GM21447 (cell line): ENCODE results near the gene INF2.
"Not testable (repeated sequence)": the region's sequence is repeated elsewhere in the genome, so short reads cannot be mapped to it uniquely, and the experiment has no call there.

Experiments used
- ATAC-seq: cut with Tn5 transposase; IDR thresholded peaks from one replicate; pipeline ENCODE4 v1.9.1; 2021; ENCODE audit not compliant: unreplicated experiment

The INF2 gene

DNA sequence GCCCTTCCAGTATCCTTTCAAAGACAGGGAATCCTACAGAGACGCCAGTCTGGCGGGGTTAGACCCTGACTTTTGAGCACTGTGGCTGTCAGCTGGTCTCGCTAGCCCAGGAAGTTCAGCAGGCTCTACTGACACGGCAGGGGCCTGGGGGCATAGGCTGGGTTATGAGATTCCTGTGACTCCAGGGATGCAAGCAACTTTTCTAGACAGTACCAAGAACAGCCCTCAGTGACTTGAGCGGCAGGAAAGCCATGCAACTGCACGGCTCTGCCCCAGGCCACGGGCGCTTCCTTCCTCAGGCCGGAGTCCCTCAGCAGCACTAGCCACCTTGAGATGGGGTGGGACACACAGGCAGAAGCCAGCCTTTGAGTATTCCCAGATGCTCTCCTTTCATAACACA is 58.5 kb downstream of the INF2 start:
- ATAC-seq, result no peak

DNA sequence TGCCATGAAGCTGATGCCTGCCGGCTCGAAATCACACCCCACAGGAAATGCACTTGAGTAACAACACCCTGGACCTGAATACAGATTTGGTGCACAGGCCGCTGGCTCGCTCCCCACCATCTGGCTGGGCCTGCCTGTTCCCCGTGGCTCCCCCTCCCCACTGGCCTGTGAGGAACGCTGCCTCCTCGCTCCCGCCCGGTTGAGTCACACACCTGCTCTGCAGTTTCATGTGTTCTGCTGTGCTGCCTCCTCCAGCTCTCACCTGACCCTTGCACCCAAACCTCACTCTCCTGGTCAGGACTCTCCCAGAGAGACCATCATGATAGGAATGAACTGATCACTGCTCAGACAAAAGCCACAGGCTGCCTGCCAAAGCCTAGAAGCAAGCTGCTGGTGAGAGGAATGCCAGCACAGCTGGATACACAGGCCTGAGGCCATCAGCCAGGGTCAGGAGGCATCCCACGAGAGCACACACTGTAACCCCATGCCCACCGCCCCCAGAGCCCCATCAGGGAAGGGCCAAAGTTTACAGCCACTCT is 59.8 kb downstream of the INF2 start:
- ATAC-seq, result no peak

- ATAC-seq, result no peak
Observed at GRCh38 chr14:104750056-104750752, 60.8 kb downstream of the INF2 start.

GRCh38 chr14:104750753-104751057 is 61.3 kb downstream of the INF2 start:
- not testable (repeated sequence) for ATAC-seq

DNA sequence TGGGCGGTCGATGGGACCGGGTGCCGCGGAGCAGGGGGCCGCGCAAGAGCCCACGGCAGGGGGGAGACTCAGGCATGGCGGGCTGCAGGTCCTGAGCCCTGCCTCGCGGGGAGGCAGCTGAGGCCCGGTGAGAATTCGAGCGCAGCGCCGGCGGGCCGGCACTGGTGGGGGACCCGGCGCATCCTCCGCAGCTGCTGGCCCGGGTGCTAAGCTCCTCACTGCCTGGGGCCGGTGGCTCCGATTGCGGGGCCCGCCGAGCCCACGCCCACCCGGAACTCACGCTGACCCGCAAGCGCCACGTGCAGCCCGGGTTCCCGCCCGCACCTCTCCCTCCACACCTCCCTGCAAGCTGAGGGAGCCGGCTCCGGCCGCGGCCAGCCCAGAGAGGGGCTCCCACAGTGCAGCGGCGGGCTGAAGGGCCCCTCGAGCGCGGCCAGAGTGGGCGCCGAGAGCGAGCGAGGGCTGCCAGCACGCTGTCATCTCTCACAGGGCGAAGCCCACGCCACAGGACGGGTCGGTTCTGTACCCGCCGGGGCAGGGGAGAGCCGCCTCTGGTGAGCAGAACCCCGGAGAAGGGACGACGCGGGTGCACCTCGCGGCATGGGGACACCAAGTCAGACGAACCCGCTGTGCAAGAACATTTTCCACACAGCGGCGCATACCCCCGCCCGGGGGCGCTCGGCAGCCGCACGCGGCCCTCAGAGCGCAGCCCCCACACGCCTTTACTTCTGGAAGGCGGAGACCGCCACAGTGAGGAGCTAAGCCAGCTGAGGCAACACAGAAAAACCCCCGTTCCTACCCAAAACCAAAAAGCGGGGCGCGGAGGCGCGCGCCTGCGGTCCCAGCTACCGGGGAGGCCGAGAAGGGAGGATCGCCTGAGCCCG is 62.4 kb downstream of the INF2 start:
- ATAC-seq, result no peak

GRCh38 chr14:104752423-104752734 is 63.0 kb downstream of the INF2 start:
- peak; percentile 79 for ATAC-seq

DNA sequence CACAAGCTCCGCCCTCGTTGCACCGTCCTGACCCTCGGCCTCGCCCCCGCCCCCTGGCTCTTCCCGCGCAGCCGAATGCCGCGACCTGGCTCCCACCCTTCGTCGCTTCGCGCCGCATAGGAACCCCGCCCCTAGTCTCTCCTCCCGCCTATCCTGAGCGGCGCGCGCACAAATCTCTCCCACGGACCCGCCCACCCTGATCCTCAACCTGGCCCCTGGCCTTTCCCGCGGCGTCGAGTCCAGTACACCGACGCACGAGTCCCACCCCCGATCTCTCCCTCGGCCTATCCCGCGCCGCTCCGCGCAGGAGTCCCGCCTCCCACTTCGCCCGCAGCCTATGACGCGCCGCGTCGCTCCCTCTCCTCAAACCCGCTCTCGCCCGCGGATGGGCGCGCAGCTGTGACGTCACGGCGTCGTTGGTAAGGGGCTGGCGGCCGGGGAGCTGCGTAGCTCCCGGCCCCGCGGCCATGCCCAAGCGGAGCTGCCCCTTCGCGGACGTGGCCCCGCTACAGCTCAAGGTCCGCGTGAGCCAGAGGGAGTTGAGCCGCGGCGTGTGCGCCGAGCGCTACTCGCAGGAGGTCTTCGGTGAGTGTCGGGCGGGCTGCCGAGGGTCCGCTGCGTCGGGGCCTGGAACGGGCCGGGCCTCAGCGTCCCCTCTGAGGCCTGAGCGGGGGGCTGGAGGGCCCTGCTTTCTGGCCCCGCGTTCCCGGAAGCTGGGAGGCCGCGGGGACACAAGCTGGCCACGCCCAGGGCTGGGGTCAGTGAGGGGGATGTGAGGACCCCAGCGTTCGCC is 63.5 kb downstream of the INF2 start, which contains the start of gene SIVA1:
TSS of gene SIVA1 (plus strand) at position 413 of the 793 bp plus-strand sequence. CDS start at position 468, 55 bp downstream.
- ATAC-seq, result peak; percentile 87

DNA sequence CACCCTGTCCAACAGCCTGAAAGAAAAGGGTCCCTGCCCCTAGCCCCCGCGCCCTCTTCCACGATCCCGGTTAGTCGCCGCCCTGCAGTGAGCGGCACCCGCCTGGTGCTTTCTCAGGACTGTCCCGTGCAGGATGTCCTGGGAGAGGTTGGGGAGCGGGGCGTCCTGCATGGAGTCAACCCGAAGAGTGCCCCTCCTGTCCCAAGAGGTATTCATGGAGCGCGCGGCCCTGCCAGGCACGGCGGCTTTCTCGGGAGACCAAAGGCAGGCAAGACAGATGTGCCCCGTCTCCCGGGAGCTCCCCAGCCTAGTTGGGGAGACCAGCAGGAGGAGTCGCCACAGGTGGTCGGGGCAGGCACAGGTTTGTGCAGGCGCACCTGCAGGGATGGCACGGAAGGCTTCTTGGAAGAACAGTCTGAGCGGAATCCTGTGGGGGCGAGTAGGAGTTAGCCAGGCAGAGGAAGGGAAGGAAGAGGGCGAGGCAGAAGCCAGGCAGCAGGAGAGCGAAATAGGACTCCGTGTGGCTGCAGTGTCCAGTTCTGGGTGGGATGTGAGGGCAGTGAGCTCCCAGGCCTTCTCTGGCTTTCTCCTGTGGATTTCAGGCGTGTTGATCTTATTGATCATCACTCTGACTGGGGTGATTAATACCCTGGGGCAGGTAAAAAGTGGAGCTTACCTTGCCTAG is 64.3 kb downstream of the INF2 start:
- ATAC-seq, result no peak

DNA sequence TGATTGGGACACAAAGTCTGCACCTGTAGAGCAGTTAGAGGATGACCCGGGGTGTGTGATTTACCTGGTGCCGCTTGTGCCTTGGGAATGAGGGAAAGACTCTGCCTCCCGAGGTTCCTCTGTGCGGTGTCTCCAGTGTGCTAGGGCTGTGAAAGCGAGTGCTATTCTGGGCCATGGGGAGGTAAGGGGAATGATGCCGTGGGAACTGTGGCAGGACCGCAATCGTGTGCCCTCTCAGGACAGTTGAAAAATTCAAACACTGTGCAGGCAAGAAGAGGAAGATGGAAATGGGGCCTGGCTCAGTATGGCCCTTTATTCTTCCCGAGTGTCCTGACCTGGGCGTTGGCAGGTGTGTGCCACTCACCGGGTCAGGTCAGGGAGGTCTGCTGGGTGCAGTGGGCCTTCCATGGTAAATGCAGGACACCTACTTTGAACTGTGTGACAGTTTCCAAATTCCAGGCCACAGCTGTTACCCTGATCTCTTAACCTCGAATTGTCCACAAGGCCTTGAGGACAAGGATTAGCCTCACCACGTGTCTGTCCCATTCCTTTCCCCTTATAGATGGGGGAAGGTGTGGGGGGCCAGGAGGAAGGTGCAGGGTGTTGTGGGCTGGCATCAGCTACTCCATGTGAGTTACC is 64.9 kb downstream of the INF2 start:
- no peak for ATAC-seq

- ATAC-seq, result no peak
Observed at GRCh38 chr14:104755621-104756020, 66.2 kb downstream of the INF2 start.

DNA sequence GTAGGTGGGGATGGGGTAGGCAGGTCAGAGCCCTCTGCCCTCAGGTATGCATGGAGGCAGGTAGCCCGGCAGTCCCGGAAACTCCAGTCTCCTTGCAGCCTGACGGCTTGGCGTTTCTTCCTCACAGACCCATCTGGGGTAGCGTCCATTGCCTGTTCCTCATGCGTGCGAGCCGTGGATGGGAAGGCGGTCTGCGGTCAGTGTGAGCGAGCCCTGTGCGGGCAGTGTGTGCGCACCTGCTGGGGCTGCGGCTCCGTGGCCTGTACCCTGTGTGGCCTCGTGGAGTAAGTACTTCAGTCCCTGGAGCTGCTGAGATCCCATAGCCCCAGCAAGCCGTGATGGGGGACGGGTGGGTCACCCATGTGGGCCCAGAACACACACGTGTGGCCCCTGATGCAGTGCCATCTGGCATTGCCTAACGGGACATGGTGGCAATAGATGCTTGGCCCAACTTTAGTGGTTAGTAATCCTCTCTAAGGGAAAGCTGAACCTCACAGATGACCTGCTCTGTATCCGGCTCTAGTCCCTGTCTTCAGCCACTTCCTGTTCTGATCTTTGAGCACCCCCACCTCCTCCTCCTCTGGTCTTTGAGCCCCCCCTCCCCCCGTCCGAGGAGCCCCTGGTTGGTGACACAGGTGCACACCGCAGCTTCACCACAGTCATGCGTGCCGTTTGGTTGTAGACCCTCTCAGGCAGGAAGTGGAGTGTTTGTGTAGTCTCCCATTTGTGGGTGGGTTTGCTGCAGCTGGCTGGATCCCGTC is 67.2 kb downstream of the INF2 start:
- ATAC-seq, result no peak

GRCh38 chr14:104757238-104757585 is 67.8 kb downstream of the INF2 start:
- ATAC-seq, result no peak

GRCh38 chr14:104757681-104758392 is 68.4 kb downstream of the INF2 start:
- no peak for ATAC-seq

DNA sequence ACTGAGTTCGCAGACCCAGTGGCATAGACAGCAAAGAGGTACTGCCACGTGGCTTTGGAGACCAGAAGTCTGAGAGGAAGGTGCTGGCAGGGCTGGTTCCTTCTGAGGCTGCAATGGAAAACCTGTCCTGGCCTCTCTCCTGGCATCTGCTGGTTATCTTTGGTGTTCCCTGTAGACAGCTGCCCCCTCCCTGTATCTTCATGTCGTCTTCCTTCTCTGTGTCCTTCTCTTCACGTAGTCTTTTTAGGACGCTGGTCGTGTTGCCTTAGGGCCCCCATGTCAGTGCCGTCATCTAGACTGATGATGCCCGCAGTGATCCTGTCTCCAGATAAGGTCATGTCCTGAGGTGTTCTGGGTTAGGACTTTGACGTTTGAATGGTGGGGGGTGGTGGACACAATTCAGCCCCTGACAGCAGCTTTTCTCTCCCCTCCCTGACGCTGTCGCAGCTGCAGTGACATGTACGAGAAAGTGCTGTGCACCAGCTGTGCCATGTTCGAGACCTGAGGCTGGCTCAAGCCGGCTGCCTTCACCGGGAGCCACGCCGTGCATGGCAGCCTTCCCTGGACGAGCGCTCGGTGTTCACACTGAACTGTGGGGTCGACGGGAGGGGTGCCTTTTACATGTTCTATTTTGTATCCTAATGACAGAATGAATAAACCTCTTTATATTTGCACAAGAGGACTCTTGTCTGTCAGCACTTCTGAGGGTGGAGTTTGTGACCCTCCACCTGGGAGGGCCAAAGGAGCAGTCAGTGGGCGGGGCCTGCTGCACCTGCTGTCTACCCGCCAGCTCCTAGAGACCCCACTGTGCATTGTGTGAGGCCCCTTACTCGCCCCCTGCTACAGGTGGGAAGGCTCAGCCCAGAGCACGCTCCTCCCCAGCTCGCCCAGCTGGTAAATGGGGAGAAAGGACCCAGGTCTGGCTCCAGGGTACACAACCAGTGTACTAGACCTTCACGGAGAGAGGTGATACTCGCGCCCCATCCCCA is 69.9 kb downstream of the INF2 start:
- ATAC-seq, result no peak

GRCh38 chr14:104765517-104765916 is 76.1 kb downstream of the INF2 start:
- ATAC-seq, result no peak

DNA sequence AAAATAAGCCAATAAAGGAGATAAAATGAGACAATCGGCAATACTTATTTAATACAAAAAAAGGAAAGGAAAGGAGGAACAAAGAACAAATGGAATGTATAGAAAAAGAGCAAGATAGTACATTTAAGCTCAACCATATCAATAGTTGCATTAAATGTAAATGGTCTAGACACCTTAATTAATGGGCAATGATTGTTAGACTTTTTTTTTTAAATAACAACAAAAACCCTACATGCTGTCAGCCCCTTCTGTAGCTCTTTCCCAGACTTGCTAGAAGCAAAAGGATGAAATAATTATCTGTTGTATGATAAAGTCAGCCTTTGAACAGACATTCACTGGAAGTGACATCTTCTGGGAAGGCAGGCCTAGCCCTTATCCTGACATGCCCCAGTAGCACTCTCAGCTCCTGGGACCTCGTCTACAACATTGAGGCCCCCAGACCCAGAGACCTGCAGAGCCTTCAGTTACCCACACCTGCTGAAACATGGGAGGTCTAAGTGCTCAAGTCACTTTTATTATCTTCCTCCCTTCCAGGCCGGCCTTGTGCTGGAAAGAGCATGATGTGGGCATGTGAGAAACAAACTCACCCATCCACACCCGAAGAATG is 76.9 kb downstream of the INF2 start:
- ATAC-seq, result no peak

- no peak for ATAC-seq
Observed at GRCh38 chr14:104766863-104767633, 77.6 kb downstream of the INF2 start.
